IMR-90 (cell line): Measurements from ENCODE around the gene SERPINH1. TPM values are rescaled to one million over a fixed set of nuclear protein-coding genes. Genes with fewer than 3 reads are reported as not detected.

ENCODE experiments used
- ATAC-seq: fragments of 200-7000 bp; cut with Tn5 transposase; 2 replicates; pipeline ENCODE4 v1.9.1; 2020; ENCODE audit warnings: low read depth, mild to moderate bottlenecking, moderate library complexity
- BruUV-seq: library from RNA; stranded (reverse); fragments of 400-500 nt; replicated peaks from 2 replicates; lab custom pipeline; 2021; lab: Mats Ljungman, UMichigan
- CTCF ChIA-PET: fragments of 300-600 bp; formaldehyde crosslinking; extraction: SDS; loops from one replicate; lab custom pipeline; 2021; ENCODE audit warnings: antibody characterized with exemption; lab: Yijun Ruan, JAX
- POLR2A ChIA-PET: fragments of 300-600 bp; sonication (Branson Sonifier 250); formaldehyde crosslinking; loops from one replicate; lab custom pipeline; 2022; ENCODE audit warnings: antibody characterized with exemption; ENCODE audit not compliant: unreplicated experiment; lab: Charles Lee
- DNase-seq: peaks from one replicate; pipeline ENCODE4 v3.0.0; 2013
- H2AFZ ChIP-seq: replicated peaks from 2 replicates; pipeline ENCODE3; 2013; ENCODE audit warnings: low read length, mild to moderate bottlenecking; ENCODE audit not compliant: poor library complexity
- H2AK5ac ChIP-seq: 2 replicates; pipeline ENCODE4 v1.6.1; 2013; ENCODE audit warnings: low read depth, low read length, inconsistent platforms
- H2AK9ac ChIP-seq: replicated peaks from 2 replicates; pipeline ENCODE3; 2013; ENCODE audit warnings: mild to moderate bottlenecking, low read depth, low read length, moderate library complexity; ENCODE audit not compliant: poor library complexity
- H2BK120ac ChIP-seq: 2 replicates; pipeline ENCODE4 v1.6.1; 2013; ENCODE audit warnings: low read depth, low read length, inconsistent platforms
- H2BK15ac ChIP-seq: 3 replicates; pipeline ENCODE4 v1.6.1; 2013; ENCODE audit warnings: low read depth, low read length, inconsistent platforms
- H2BK20ac ChIP-seq: 2 replicates; pipeline ENCODE4 v1.6.1; 2013; ENCODE audit warnings: low read depth, mild to moderate bottlenecking, inconsistent platforms, low read length, moderate library complexity
- H2BK5ac ChIP-seq: 2 replicates; pipeline ENCODE4 v1.6.1; 2013; ENCODE audit warnings: mild to moderate bottlenecking, low read depth, low read length, inconsistent platforms; ENCODE audit not compliant: poor library complexity, severe bottlenecking
- H3K14ac ChIP-seq: replicated peaks from 2 replicates; pipeline ENCODE4 v1.6.1; 2013; ENCODE audit warnings: low read depth, low read length, inconsistent platforms
- H3K18ac ChIP-seq: 2 replicates; pipeline ENCODE4 v1.6.1; 2013; ENCODE audit warnings: low read depth, low read length, control low read depth
- H3K23ac ChIP-seq: 2 replicates; pipeline ENCODE4 v1.6.1; 2013; ENCODE audit warnings: low read depth, low read length, inconsistent platforms
- H3K27ac ChIP-seq: 2 replicates; pipeline ENCODE4 v1.5.1; 2013; ENCODE audit warnings: mild to moderate bottlenecking, control low read depth, low read length; ENCODE audit not compliant: insufficient read depth
- H3K27me3 ChIP-seq: 2 replicates; pipeline ENCODE4 v1.6.1; 2013; ENCODE audit warnings: low read length; ENCODE audit not compliant: control insufficient read depth, insufficient read depth
- H3K36me3 ChIP-seq: 2 replicates; pipeline ENCODE4 v1.6.1; 2013; ENCODE audit warnings: low read length, mixed read lengths; ENCODE audit not compliant: control insufficient read depth, insufficient read depth
- H3K4ac ChIP-seq: 2 replicates; pipeline ENCODE4 v1.6.1; 2013; ENCODE audit warnings: low read depth, low read length, inconsistent platforms
- H3K4me1 ChIP-seq: 2 replicates; pipeline ENCODE4 v1.6.1; 2013; ENCODE audit warnings: low read length, mixed read lengths; ENCODE audit not compliant: control insufficient read depth, insufficient read depth
- H3K4me2 ChIP-seq: 2 replicates; pipeline ENCODE4 v1.6.1; 2013; ENCODE audit warnings: low read depth, mild to moderate bottlenecking, control low read depth, low read length, moderate library complexity
- H3K4me3 ChIP-seq: 2 replicates; pipeline ENCODE4 v1.5.1; 2013; ENCODE audit warnings: low read depth, mild to moderate bottlenecking, control low read depth, low read length, moderate library complexity; ENCODE audit not compliant: insufficient read depth
- H3K56ac ChIP-seq: 2 replicates; pipeline ENCODE4 v1.6.1; 2013; ENCODE audit warnings: low read length, inconsistent platforms; ENCODE audit not compliant: insufficient read depth; ENCODE audit errors: extremely low read depth
- H3K79me1 ChIP-seq, 2 experiments: 2 replicates each; pipeline ENCODE4 v1.6.1; 2013; ENCODE audit warnings: low read length in 2 of 2, inconsistent platforms in 1 of 2, low read depth in 1 of 2
- H3K9ac ChIP-seq: 2 replicates; pipeline ENCODE4 v1.6.1; 2013; ENCODE audit warnings: low read depth, low read length, control low read depth
- H3K9me1 ChIP-seq: 2 replicates; pipeline ENCODE4 v1.6.1; 2013; ENCODE audit warnings: low read length, inconsistent platforms; ENCODE audit not compliant: insufficient read depth
- H3K9me3 ChIP-seq: 2 replicates; pipeline ENCODE4 v1.6.1; 2013; ENCODE audit warnings: low read length; ENCODE audit not compliant: control insufficient read depth, insufficient read depth
- H4K20me1 ChIP-seq: 2 replicates; pipeline ENCODE4 v1.6.1; 2013; ENCODE audit warnings: low read length, inconsistent platforms; ENCODE audit not compliant: insufficient read depth
- H4K5ac ChIP-seq: 2 replicates; pipeline ENCODE4 v1.6.1; 2013; ENCODE audit warnings: mild to moderate bottlenecking, low read depth, low read length, control low read depth
- H4K8ac ChIP-seq, 2 experiments: 2 replicates each; pipeline ENCODE4 v1.6.1; 2013; ENCODE audit warnings: low read depth in 2 of 2, low read length in 2 of 2, control low read depth in 1 of 2, inconsistent platforms in 1 of 2
- H4K91ac ChIP-seq: 2 replicates; pipeline ENCODE4 v1.6.1; 2013; ENCODE audit warnings: low read depth, low read length, inconsistent platforms; ENCODE audit not compliant: insufficient read depth
- CEBPB ChIP-seq: IDR thresholded peaks from 2 replicates; pipeline ENCODE4 v1.6.1; 2012; ENCODE audit warnings: low read depth, low read length, improper control_type of control experiment
- MAFK ChIP-seq: IDR thresholded peaks from 2 replicates; pipeline ENCODE4 v1.6.1; 2012; ENCODE audit warnings: low read depth, low read length, improper control_type of control experiment
- MXI1 ChIP-seq: IDR thresholded peaks from 2 replicates; pipeline ENCODE4 v1.6.1; 2012; ENCODE audit warnings: low read depth, mild to moderate bottlenecking, low read length, moderate library complexity, borderline replicate concordance
- NFE2L2 ChIP-seq: fragments of 150-350 bp; IDR thresholded peaks from 2 replicates; pipeline ENCODE4 v1.6.1; 2016; ENCODE audit warnings: low read depth, mild to moderate bottlenecking, low read length
- RFX5 ChIP-seq: IDR thresholded peaks from 2 replicates; pipeline ENCODE4 v1.8.0; 2012; ENCODE audit warnings: low read depth, mild to moderate bottlenecking, low read length, moderate library complexity
- WGBS, 2 experiments: methylation state at CpG; one replicate each; pipeline versions ENCODE4 v1.1.5 to v1.1.7; 2013; ENCODE audit warnings: missing lambda C conversion rate in 2 of 2; ENCODE audit not compliant: insufficient read length in 1 of 2; ENCODE audit errors: extremely low coverage in 2 of 2; 5-methylcytosine and 5-hydroxymethylcytosine counted together
- dilution Hi-C: fragments of 300-500 bp; cut with HindIII; formaldehyde crosslinking; loops from one replicate; pipeline ENCODE4 v1.14.3; 2018; ENCODE audit warnings: low sequenced_read_pairs; ENCODE audit not compliant: unreplicated experiment
- in situ Hi-C: fragments of 300-500 bp; cut with MboI; formaldehyde crosslinking; loops from 3 replicates; pipeline ENCODE4 v1.14.3; 2019; ENCODE audit warnings: low sequenced_read_pairs, inconsistent platforms, mixed read lengths
- intact Hi-C: fragments of 100-400 bp; cut with micrococcal nuclease; formaldehyde crosslinking; loops from 2 replicates; pipeline ENCODE4 v1.10.0; 2022
- polyA plus RNA-seq, 3 experiments: library from polyadenylated mRNA; depleted of rRNA; stranded (reverse); fragments of >200 nt; gene quantifications; 2 replicates each; pipeline ENCODE4 v1.2.3, GENCODE V29; 2012; ENCODE audit warnings: low replicate concordance in 1 of 3
- total RNA-seq: library from RNA; depleted of rRNA; stranded (reverse); fragments of >200 nt; gene quantifications from 2 replicates; pipeline ENCODE4 v1.2.3, GENCODE V29; 2012

SERPINH1 gene
- total and polyA plus RNA-seq, 2 of the 4 experiments (the other 2 are of a cell fraction), result 841 to 1,857 TPM

GRCh38 chr11:75547177-75547576, 14.9 kb upstream of the SERPINH1 start:
- Histone ChIP-seq H3K18ac (no peak overlapping the region), H4K8ac (no peak overlapping the region), H3K27me3 (peaks cover 8% of the 10 kb centered on the region), H2AK5ac (no peak overlapping the region; the same call in 1 of the 2 replicates), H3K4me1 (peaks cover 3% of the 10 kb centered on the region), H3K23ac (no peak overlapping the region), H2AK9ac (no peak overlapping the region), H3K9me1 (no peaks in the 10 kb centered on the region), H3K4me3 (no peak overlapping the region), H3K4me2 (no peak overlapping the region), H3K36me3 (no peaks in the 10 kb centered on the region), H4K91ac (no peak overlapping the region), H2AFZ (no peak overlapping the region), H3K9ac (no peak overlapping the region), H3K27ac (no peak overlapping the region), H2BK15ac (no peak overlapping the region), H3K4ac (no peak overlapping the region), H4K5ac (no peak overlapping the region), H3K56ac (no peak overlapping the region), H3K14ac (no peak overlapping the region), H3K79me1 (peaks cover 0 to 7% of the 10 kb centered on the region in 2 experiments; a peak in 1 of 4 replicates), H2BK5ac (no peak overlapping the region), H2BK20ac (no peak overlapping the region), H2BK120ac (no peak overlapping the region), H3K9me3 (no peaks in the 10 kb centered on the region), H4K20me1 (no peaks in the 10 kb centered on the region)
- no CpG with 5 or more reads among the region's 1 CpG for WGBS, 2 experiments
- ATAC-seq (no peak), DNase-seq (no peak)
- BruUV-seq, result no TSS peak
- dilution Hi-C loops, result no loop called here
- no peak for TF ChIP-seq MAFK
- no peak for TF ChIP-seq RFX5
- no peak for TF ChIP-seq NFE2L2
- peak; percentile 53; the same call in 1 of the 2 replicates for TF ChIP-seq CEBPB
- TF ChIP-seq MXI1, result no peak
- CTCF ChIA-PET, result interaction anchor here (0.7 to 1.0 kb wide), 3 partner anchors 17 to 21 kb away, joined by 3 to 6 read pairs (median 3); no protein-coding TSS in a partner anchor
- in situ Hi-C loops, result loop anchor here (25.0 kb wide), 1 partner anchor 260 kb away; no protein-coding TSS in a partner anchor
- POLR2A ChIA-PET, result no interaction called here
- intact Hi-C loops, result loop anchor here (1.0 kb wide), 3 partner anchors 17 to 256 kb away; no protein-coding TSS in a partner anchor
